Measurements from ENCODE around the gene ATP6V1B1.

Gene ATP6V1B1

GRCh38 chr2:70947556-70948184 is 12.0 kb downstream of the ATP6V1B1 start:
- no peak for DNase-seq

- peak; percentile 51 to 54 for DNase-seq
Measured at GRCh38 chr2:70948337-70949003, 12.8 kb downstream of the ATP6V1B1 start.

- DNase-seq, result no peak
Measured at GRCh38 chr2:70949086-70949485, 13.4 kb downstream of the ATP6V1B1 start.

- no peak for DNase-seq
Measured at GRCh38 chr2:70954886-70955285, 19.2 kb downstream of the ATP6V1B1 start.

GRCh38 chr2:70956141-70956540 is 20.4 kb downstream of the ATP6V1B1 start:
- no peak for DNase-seq

GRCh38 chr2:70957798-70958197 is 22.1 kb downstream of the ATP6V1B1 start:
- no peak for DNase-seq

- no peak for DNase-seq
Measured at GRCh38 chr2:70958759-70959158, 23.1 kb downstream of the ATP6V1B1 start.

GRCh38 chr2:70959271-70959761 is 23.6 kb downstream of the ATP6V1B1 start:
- DNase-seq, result no peak

GRCh38 chr2:70959851-70960832 is 24.4 kb downstream of the ATP6V1B1 start:
- no peak for DNase-seq

- no peak for DNase-seq
Measured at GRCh38 chr2:70960833-70961647, 25.3 kb downstream of the ATP6V1B1 start.

GRCh38 chr2:70961648-70961994 is 25.9 kb downstream of the ATP6V1B1 start:
- DNase-seq, result no peak

- DNase-seq, result no peak
Measured at GRCh38 chr2:70962211-70962884, 26.6 kb downstream of the ATP6V1B1 start.

- DNase-seq, result no peak
Measured at GRCh38 chr2:70962885-70963878, 27.5 kb downstream of the ATP6V1B1 start.

GRCh38 chr2:70964133-70964532 is 28.4 kb downstream of the ATP6V1B1 start:
- DNase-seq, result no peak

- peak; percentile 4 to 28 for DNase-seq
Measured at GRCh38 chr2:70964596-70965386, 29.1 kb downstream of the ATP6V1B1 start.

GRCh38 chr2:70965506-70965905 is 29.8 kb downstream of the ATP6V1B1 start:
- DNase-seq, result no peak

GRCh38 chr2:70966681-70967080 is 31.0 kb downstream of the ATP6V1B1 start:
- DNase-seq, result no peak

- no peak for DNase-seq
Measured at GRCh38 chr2:70967189-70967588, 31.5 kb downstream of the ATP6V1B1 start.

GRCh38 chr2:70974592-70974991 is 38.9 kb downstream of the ATP6V1B1 start:
- DNase-seq, result no peak

GRCh38 chr2:70975237-70975636 is 39.5 kb downstream of the ATP6V1B1 start:
- no peak for DNase-seq

Measured in NCI-H2081 (cell line).